Measurements from ENCODE around the gene OR9A2. TPM values are rescaled to one million over a fixed set of nuclear protein-coding genes. Genes with fewer than 3 reads are reported as not detected.

Gene OR9A2
- total RNA-seq, 1 experiment from 2014 or later: not detected

DNA sequence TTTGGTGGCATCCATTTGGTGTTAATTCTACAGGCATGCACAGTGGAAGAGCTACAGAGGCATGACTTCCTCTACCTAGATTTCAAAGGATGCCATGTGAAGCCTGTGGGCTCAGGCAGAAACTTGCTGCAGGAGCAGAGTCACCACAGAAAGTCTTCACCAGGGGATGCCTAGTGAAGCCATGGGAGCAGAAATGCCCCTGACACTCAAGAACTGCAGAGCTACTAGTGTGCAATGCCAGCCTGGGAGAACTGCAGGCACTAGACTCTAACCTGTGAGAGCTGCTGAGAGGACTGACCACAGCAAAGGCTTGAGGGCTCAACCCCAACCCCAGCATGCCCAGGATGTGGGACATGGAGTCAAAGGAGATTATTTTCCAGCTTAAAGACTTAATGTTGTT lies 3.9 kb downstream of the OR9A2 start:
- DNase-seq (ENCODE audit: extremely low read depth, low read depth): no peak

- no peak for DNase-seq (ENCODE audit: extremely low read depth, low read depth)
Measured at GRCh38 chr7:143018931-143019330, 8.0 kb downstream of the OR9A2 start.

DNA sequence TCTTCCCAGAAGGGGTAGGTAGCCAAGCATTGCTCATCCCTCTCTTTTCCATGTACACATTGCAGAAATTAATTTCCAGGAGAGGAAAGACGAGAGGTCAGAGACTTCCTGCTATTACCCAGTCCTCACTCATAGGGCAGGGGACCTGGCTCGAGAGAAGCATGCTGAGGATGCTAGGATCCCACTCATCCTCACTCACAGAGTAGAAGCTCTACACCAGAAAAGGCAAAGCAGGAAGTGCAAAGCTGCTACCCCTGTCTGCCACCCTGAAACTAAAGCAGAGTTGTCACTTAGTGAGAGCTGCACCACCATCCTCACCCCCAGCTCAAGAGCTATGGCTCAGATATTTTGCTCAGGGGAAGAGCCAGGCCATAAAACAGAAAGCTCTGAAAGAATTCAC lies 9.9 kb downstream of the OR9A2 start:
- DNase-seq (ENCODE audit: extremely low read depth, low read depth): no peak

DNA sequence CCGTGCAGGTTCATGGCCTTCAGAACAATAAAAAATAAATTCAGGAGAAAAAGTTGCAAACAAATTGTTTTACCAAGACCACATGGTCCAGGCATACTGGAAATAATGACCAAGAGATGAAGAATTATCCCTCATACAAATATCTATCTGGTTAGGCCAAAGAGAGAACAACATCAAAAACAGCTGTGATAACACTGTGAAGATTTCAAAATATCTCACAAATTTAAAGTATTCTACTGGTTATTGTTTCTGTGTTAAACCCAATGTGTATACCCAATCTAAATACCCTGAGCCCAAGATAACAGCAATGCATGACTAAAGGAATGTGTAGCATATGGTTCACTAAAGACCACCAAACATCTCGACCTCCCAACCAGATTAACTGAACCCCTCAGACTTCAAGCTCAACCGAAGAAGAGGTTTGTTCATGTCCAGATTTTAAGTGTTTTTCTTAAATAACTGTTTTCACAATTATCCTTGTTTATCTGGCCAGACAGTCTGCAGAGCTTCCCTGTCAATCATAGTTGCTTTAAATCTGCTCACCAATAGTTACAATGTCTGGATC lies 10.9 kb downstream of the OR9A2 start:
- DNase-seq (ENCODE audit: extremely low read depth, low read depth): no peak

DNA sequence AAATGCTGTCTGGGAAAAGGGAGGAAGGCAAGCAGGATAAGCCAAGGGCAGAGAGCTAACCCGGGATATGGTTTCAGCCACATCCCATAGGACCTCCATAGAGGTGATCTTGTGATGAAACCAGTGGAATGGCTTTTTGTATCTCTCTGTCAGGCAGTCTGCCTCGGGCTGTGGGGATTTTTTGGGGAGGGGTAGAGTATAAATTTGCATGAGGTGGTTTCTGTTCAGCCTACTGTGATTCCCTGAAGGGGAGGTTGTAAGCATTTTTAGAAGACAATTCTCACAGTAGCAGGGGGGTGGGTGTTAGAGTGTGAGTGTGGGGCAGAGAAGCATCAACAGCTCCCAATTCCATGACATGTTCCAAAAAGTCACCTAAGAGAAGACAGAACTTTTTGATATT lies 11.8 kb downstream of the OR9A2 start:
- no peak for DNase-seq (ENCODE audit: extremely low read depth, low read depth)

- no peak for DNase-seq (ENCODE audit: extremely low read depth, low read depth)
Measured at GRCh38 chr7:143013893-143014292, 13.0 kb downstream of the OR9A2 start.

- no peak for DNase-seq (ENCODE audit: extremely low read depth, low read depth)
Measured at GRCh38 chr7:143013473-143013872, 13.5 kb downstream of the OR9A2 start.

DNA sequence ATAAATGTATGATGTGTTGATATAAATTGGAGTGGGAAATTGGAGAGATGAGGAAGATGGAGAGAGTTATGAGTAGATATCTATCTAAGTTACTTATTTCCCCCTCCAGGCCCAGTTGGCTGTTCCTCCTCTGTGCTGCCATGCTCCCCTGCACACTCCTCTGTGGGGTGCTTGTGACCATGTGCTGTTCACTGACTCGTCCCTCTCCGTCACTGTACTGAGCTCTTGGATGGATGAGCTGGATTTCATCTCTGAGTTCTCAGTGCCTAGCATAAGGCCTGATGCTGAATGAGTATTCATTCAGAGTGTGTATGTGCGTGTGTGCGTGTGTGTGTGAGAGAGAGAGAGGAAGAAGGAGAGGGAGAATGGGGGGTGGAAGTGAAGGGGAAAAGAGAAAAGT lies 14.5 kb downstream of the OR9A2 start:
- DNase-seq (ENCODE audit: extremely low read depth, low read depth): no peak

GRCh38 chr7:143012001-143012400 lies 14.9 kb downstream of the OR9A2 start:
- no peak for DNase-seq (ENCODE audit: extremely low read depth, low read depth)

- peak; percentile 73 for DNase-seq (ENCODE audit: extremely low read depth, low read depth)
Measured at GRCh38 chr7:143008007-143008901, 18.7 kb downstream of the OR9A2 start.

DNA sequence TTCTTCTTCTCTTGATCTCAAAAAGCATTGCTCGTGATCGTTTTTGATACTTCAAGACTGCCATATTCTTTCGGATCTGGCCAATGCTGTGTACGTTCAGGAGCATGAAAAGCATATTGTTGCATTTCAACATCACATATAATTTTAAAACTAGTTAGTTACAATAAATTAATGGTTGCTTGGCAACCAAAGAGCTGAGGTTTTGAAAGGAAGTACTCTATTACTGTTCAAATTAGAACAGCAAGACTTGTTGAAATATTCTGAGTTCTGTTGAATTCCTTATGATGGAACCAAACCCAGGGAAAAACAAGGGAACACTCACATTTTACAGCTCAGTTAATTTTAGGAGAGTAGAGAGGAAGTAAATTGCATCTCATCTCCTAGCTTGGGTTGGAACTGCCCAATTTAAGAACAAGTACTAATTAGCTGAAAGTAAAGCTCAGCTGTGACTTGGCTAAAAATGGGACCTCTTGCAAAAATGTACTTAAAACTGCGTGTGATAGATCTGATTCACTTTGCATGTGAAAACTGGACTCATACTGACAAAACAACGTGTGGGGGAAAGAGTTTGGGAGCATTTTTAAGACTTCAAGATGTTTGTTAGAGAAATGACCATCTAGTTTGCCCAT lies 21.2 kb downstream of the OR9A2 start:
- DNase-seq (ENCODE audit: extremely low read depth, low read depth): no peak

- DNase-seq (ENCODE audit: extremely low read depth, low read depth): peak; percentile 37
Measured at GRCh38 chr7:143003393-143004051, 23.4 kb downstream of the OR9A2 start.

- no peak for DNase-seq (ENCODE audit: extremely low read depth, low read depth)
Measured at GRCh38 chr7:143002898-143003297, 24.0 kb downstream of the OR9A2 start.

DNA sequence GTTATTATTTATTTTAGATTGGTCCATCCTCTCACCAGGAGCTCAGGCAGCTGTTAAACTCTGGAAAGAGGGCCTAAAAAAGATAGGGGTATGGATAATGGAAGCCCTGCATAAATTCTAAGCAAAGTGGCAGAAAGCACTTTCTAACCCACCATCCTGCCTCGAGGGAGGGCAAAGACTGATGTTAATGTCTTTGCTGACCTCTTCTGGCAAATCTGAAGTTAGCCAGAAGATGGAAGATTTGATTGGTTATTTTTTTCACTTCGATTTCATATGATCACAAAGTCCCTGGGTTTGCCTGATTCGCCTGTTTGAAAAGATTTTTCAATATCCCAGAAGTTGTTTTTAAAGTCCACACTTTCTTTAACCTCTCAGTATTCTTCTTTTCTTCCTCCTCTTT lies 24.8 kb downstream of the OR9A2 start:
- no peak for DNase-seq (ENCODE audit: extremely low read depth, low read depth)

GRCh38 chr7:143000648-143001047 lies 26.3 kb downstream of the OR9A2 start:
- DNase-seq (ENCODE audit: extremely low read depth, low read depth): no peak

DNA sequence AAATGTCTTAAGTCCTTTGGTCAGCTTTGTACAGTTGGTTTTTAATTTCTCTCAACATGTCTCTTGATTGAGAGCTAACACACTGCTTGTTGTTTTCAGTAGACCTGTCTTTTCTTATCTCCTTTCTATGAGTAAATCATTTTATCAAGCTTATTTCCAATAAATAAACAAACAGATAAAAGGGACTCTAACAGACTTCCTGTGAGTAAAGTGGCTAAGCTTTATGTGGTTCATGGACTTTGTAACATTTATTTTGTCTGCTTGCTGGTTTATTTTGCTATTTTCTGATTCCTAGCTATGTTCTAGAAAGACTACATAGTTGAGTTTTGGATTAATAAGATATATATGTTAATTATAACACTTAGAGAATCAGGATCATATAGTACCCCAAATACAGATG lies 27.1 kb downstream of the OR9A2 start:
- no peak for DNase-seq (ENCODE audit: extremely low read depth, low read depth)

- no peak for DNase-seq (ENCODE audit: extremely low read depth, low read depth)
Measured at GRCh38 chr7:142998966-142999365, 28.0 kb downstream of the OR9A2 start.

- DNase-seq (ENCODE audit: extremely low read depth, low read depth): no peak
Measured at GRCh38 chr7:142997456-142997989, 29.4 kb downstream of the OR9A2 start.

- no peak for DNase-seq (ENCODE audit: extremely low read depth, low read depth)
Measured at GRCh38 chr7:142992427-142992826, 34.5 kb downstream of the OR9A2 start.

DNA sequence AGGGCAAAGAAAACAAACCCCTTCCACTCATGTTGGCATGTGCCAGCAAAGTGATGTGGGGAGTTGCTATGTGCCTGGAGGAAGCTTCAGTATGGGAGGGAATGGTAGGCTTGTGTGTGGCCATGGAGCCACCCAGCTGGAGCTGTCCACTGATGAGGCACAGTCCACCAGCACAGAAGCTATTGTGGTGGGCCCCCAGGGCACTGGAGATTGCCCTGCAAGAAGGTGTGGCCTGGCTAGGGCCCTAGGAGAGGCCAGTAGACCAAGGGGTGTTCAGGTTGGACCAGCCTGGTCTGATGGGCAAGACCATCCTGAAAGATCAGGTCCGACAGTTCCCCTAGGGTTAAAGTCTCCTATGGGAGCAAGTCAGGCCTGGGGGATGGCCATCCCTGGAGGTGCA lies 42.6 kb downstream of the OR9A2 start:
- DNase-seq (ENCODE audit: extremely low read depth, low read depth): no peak

GRCh38 chr7:142983825-142984224 lies 43.1 kb downstream of the OR9A2 start:
- no peak for DNase-seq (ENCODE audit: extremely low read depth, low read depth)
